Left forelimb (tissue), 1 donor: ENCODE results near the gene AOX1.
"Not testable (repeated sequence)": the region's sequence is repeated elsewhere in the genome, so short reads cannot be mapped to it uniquely, and the experiment has no call there.

Source experiments
- DNase-seq: peaks from one replicate; pipeline ENCODE4 v3.0.0-alpha.2; 2018; ENCODE audit warnings: low spot score

The AOX1 gene

GRCh38 chr2:200627110-200627770 lies 41.4 kb downstream of the AOX1 start:
- no peak for DNase-seq

GRCh38 chr2:200628461-200628860 lies 42.6 kb downstream of the AOX1 start:
- not testable (repeated sequence) for DNase-seq

GRCh38 chr2:200631287-200631686 lies 45.5 kb downstream of the AOX1 start:
- DNase-seq, result no peak

GRCh38 chr2:200634231-200634964 lies 48.6 kb downstream of the AOX1 start:
- DNase-seq, result no peak

GRCh38 chr2:200635251-200635650 lies 49.4 kb downstream of the AOX1 start:
- no peak for DNase-seq

- no peak for DNase-seq
Observed at GRCh38 chr2:200637901-200638300, 52.1 kb downstream of the AOX1 start.

- no peak for DNase-seq
Observed at GRCh38 chr2:200640176-200640575, 54.4 kb downstream of the AOX1 start.

GRCh38 chr2:200640901-200641300 lies 55.1 kb downstream of the AOX1 start:
- no peak for DNase-seq

GRCh38 chr2:200648518-200649281 lies 62.9 kb downstream of the AOX1 start:
- DNase-seq, result not testable (repeated sequence)

GRCh38 chr2:200649724-200650123 lies 63.9 kb downstream of the AOX1 start:
- no peak for DNase-seq

- DNase-seq, result no peak
Observed at GRCh38 chr2:200650195-200650594, 64.4 kb downstream of the AOX1 start.

GRCh38 chr2:200652158-200652557 lies 66.3 kb downstream of the AOX1 start:
- DNase-seq, result no peak

GRCh38 chr2:200653021-200653420 lies 67.2 kb downstream of the AOX1 start:
- DNase-seq, result no peak

- no peak for DNase-seq
Observed at GRCh38 chr2:200654823-200655222, 69.0 kb downstream of the AOX1 start.

- no peak for DNase-seq
Observed at GRCh38 chr2:200655918-200656580, 70.2 kb downstream of the AOX1 start.

GRCh38 chr2:200658278-200658864 lies 72.6 kb downstream of the AOX1 start:
- no peak for DNase-seq

GRCh38 chr2:200659410-200659809 lies 73.6 kb downstream of the AOX1 start:
- DNase-seq, result no peak

- DNase-seq, result no peak
Observed at GRCh38 chr2:200661477-200661876, 75.7 kb downstream of the AOX1 start.

GRCh38 chr2:200662727-200663126 lies 76.9 kb downstream of the AOX1 start:
- DNase-seq, result no peak

GRCh38 chr2:200664770-200665494 lies 79.1 kb downstream of the AOX1 start:
- no peak for DNase-seq
